ENCODE data around the gene DHRS4L2.

- TF ChIP-seq CTCF (IDR thresholded peaks at IDR 0.05 in 2 of 3, conservative IDR thresholded peaks at IDR 0.05 in 1 of 3; ENCODE audit: control insufficient read depth in 2 of 3, extremely low read depth in 1 of 3, insufficient read depth in 1 of 3, low read depth in 3 of 3, low read length in 3 of 3) (no peak), EZH2 (IDR thresholded peaks at IDR 0.05; ENCODE audit: borderline replicate concordance, control insufficient read depth, low read depth, low read length) (no peak), ZNF24 (IDR thresholded peaks at IDR 0.05) (no peak)
- TF ChIP-seq, protein P1, sequence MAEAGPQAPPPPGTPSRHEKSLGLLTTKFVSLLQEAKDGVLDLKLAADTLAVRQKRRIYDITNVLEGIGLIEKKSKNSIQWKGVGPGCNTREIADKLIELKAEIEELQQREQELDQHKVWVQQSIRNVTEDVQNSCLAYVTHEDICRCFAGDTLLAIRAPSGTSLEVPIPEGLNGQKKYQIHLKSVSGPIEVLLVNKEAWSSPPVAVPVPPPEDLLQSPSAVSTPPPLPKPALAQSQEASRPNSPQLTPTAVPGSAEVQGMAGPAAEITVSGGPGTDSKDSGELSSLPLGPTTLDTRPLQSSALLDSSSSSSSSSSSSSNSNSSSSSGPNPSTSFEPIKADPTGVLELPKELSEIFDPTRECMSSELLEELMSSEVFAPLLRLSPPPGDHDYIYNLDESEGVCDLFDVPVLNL (IDR thresholded peaks at IDR 0.05; ENCODE audit: low read depth, low read length), result no peak
These were observed 54.0 kb downstream of the DHRS4L2 start for GRCh38 chr14:24042746-24043145.
